ENCODE measurements around the gene FARP2.

Gene FARP2

DNA sequence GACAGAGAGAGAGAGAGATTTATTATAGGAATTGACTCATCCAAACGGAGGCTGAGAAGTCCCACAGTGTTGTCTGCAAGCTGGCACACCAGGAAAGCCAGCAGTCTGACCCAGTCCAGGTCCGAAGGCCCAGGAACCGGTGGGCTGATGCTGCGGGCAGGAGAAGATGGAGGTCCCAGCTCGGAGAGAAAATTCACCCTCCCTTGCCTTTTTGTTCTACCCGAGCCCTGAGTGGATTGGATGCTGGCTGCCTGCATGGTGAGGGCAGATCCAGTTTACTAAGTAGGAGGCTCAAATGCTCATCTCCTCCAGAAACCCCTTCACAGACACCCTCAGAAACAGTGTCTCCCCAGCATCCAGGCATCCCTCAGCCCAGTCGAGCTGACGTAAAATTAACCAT, 174.5 kb downstream of the FARP2 start:
- no peak for DNase-seq (ENCODE audit: low read depth in 2 of 2)

GRCh38 chr2:241531161-241531722, 175.2 kb downstream of the FARP2 start:
- DNase-seq (ENCODE audit: low read depth in 2 of 2), result no peak

DNA sequence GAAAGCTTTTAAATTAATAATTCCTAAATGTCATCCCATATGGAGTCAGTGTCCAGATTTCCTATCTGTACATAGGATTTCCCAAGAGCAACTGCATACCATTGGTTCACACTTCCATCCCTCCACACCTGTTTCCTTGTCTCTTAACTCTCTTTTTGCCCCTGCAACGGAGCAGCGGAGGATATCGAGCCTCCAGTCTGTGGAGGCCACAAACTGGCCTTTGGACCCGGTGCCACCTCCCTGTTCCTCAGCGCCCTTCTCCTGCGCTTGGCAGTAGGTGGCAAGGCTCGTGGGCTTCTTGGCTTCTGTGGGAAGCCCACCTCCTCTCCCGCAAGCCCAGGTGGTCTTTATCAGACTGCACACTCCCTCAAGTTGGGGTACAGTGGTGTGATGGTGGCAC, 176.1 kb downstream of the FARP2 start:
- DNase-seq (ENCODE audit: low read depth in 2 of 2), result no peak

DNA sequence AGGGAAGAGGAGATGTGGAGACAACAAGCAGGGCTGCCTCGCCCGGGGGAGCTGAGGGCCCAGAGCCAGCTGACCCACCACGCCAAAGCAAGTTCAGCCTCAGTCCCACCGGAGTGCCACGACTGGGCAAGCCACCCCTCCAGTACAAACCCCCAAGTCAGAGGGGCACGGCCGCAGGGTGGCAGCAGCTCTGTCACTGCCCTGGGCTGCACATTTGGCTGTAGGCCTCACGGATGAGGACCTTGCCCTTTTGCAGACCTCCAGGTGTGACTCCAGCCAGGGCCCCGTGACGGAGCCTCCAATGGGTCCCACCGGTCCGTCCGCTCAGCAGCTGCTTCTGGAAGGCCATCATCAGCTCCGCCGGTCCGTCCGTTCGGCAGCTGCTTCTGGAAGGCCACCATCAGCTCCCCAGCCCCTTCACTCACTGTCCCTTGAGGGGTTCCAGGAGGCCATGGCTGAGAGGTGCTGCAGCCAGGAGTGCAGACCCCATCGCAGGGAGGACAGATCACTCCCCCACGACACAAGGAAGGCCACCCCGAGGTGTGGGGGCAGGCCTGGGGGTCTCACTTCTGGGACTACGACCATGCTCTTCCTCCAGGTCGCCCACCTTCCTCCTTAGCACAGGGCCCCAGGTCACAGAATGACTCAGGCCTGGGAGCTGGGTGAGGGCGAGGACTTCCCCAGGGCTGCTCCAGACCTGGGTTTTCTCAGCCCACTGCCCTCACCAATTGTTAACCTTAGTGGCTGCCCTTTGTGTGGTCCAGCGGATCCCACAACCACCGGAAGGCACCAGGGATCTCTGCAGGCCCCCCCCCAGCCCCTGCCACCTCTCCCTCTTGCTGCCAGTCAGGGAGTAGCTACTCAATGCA, 176.9 kb downstream of the FARP2 start:
- DNase-seq (ENCODE audit: low read depth in 2 of 2), result no peak

DNA sequence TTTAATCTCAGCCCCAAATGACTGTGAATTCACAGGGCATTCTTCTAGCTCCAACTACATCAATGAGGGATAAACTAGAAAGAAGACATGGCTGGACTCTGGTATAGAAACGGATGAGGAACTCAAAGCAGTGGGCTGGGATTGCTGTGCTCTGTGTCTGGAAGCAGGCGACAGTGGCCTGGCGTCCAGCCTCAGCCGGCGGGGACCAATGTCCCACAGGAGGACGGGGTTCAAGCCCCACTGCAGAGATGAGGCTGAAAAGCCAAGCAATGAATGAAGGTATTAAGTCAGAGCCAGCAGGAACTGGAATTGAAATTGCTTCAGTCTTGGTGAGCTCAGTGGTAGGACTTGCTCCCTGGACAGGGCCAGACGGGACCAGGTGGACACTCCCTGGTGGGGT, 178.2 kb downstream of the FARP2 start:
- DNase-seq (ENCODE audit: low read depth in 2 of 2), result no peak

DNA sequence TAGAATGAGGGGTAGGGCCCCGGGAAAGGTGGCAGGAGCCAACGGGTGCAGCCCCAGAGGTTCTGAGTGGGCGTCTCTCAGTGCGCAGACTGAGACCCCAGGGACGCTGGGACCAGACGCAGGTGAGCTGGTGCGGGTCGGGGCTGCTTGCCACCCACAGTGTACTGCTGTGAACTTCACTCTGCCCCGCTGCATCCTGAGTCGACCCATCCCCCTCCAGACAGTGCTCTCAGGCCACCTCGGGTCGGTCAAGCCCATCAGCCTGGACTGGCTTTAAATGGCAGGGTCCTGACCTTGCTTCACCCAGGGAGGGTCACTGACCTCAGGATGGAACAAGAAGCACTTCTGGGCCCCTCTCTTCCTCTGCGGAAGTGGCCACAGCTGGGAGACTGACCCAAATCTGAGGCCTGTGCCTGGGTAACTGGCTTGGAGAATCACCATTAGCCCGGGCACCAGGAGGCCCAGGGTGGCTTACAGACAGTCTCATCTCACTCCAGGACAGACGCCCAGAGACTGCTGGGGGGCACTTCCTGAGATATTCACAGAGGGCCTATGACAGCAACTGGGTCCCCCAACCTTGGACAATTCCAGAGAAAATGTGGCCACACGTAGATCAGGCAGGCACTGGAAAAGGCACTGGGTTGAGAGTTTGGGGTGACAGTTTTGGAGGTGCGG, 178.8 kb downstream of the FARP2 start:
- DNase-seq (ENCODE audit: low read depth in 2 of 2), result no peak

DNA sequence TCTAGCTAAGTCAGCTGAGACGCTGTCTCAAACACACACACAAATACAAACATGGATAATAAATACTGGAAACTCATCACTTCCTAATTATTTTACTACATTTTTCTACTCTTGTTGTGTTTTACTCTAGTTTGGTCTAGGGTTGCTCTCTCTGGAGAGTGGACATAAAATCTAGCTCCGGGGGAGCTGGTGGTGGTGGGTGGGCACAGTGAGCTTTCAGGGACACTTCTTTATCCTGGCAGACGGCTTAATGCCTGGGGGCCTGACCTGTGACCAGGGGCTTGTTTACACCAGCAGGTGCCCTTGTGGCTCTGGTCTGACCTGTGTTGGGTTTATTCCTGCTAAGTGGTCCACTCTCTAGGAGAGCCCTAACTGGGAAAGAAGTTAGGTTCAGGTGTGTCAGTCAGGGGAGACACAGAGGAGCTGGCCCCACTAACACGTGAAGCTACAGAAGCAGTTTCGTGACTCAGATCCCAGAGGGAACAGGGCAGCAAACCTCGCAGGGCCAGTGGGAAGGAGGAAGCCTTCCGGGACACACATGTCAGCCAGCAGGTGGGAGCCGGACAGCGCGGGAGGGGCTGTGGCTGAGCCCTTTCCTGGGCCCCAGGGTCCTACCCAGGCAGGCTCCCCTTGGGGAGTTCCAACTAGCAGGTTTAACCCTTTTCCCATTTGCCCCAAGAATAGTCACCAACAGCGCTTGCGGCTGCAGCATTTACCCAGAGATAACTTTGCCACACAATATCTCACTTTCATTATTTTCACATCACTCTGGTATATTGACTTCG, 180.0 kb downstream of the FARP2 start:
- no peak for DNase-seq (ENCODE audit: low read depth in 2 of 2)

- no peak for DNase-seq (ENCODE audit: low read depth in 2 of 2)
Observed at GRCh38 chr2:241538838-241539615, 182.9 kb downstream of the FARP2 start.

GRCh38 chr2:241539616-241540374, 183.7 kb downstream of the FARP2 start:
- no peak for DNase-seq (ENCODE audit: low read depth in 2 of 2)

- DNase-seq (ENCODE audit: low read depth in 2 of 2), result no peak
Observed at GRCh38 chr2:241540401-241540770, 184.3 kb downstream of the FARP2 start.

- DNase-seq (ENCODE audit: low read depth in 2 of 2), result peak; percentile 13 to 41
Observed at GRCh38 chr2:241540771-241541561, 184.9 kb downstream of the FARP2 start.

DNA sequence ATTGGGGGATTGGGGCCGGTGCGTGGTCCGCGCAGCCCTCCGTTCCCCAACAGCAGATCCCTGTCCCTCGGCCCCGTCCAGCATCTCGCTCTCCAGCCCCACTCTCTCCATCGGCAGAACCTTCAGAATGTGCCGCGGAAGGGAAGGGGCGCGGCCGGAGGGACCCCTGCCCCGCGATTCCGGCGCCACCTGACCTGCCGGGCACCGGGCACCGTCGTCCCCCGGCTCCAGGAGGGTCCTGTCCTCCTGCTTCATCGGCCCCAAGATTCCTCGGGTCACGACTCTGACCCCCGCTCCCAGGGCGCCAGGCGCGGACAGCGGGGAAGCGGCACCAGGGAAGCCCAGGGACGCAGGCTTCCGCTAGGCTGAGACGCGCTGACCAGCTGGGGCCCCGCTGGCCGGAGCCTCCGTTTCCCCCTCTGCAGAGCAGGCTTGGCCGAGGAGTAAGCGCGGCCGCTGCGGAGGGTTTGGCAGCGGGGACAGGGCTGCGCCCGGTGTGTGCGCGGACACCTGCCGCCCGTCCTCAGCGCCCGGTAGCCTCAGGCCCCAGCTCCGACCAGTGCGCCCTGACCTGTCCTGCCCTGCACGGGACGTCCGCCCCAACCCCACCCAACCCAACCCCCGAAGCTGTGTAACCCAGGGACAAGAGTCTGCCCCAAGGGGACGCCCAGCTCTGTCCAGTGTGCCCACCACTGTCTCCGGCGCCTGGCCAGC, 185.6 kb downstream of the FARP2 start:
- DNase-seq (ENCODE audit: low read depth in 2 of 2), result no peak

DNA sequence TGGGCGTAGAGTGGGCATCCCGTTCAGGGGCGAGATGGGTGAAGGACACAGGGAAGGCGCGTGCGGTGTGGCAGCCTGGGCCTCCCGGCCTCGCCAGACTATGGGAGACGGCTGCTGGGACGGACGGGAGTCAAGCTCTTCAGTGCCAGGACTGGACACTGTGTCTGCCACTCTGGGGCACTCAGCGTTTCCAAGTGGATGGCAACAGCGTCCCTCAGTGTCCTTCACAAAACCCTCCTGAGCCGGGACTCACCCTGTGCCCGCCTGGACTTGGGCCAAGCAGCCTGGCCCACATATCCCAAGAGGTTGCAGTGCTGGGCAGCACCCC, 186.2 kb downstream of the FARP2 start:
- DNase-seq (ENCODE audit: low read depth in 2 of 2), result no peak
